Superior temporal gyrus (tissue), 1 donor: Measurements from ENCODE around the gene HSF4.
A peak's percentile ranks its signal among the peaks of the same experiment; 100 is the strongest.

Source experiments
- DNase-seq: peaks from one replicate; pipeline ENCODE4 v3.0.0-alpha.2; 2016; ENCODE audit errors: extremely low spot score

The HSF4 gene

GRCh38 chr16:67150047-67150832 lies 14.3 kb upstream of the HSF4 start:
- DNase-seq, result peak; percentile 11

DNA sequence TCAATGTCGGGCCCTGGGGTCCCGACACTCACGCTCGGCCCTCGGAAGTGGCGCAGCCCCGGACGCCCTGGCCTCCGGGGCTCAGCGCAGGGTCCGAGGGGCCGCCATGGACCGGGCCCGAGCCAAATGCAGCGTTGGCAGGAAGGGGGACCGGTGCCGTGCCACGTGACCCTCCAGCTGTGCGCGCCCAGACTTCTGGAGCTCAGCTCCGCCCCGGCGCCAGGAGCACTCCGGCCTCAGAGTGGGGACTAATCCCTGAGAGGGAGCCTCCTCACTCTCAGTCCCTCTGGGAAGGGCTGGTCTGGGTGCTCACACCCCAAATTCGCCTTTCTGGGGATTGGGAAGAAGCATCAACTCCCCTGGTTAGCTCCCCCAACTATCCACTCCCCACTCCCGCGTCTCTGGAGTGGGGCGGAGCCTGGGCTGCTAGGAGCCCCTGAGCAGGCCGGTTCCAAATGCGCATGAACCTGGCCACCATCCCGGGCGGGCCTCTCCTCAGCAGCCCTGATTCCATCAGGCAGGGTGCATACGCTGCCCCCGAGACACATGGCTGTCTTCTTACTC lies 13.6 kb upstream of the HSF4 start, which contains the start of gene B3GNT9:
Gene B3GNT9 (minus strand): TSS at position 166 of the 564 bp plus-strand sequence. CDS start 513 bp downstream, outside the sequence.
- peak; percentile 77 for DNase-seq

DNA sequence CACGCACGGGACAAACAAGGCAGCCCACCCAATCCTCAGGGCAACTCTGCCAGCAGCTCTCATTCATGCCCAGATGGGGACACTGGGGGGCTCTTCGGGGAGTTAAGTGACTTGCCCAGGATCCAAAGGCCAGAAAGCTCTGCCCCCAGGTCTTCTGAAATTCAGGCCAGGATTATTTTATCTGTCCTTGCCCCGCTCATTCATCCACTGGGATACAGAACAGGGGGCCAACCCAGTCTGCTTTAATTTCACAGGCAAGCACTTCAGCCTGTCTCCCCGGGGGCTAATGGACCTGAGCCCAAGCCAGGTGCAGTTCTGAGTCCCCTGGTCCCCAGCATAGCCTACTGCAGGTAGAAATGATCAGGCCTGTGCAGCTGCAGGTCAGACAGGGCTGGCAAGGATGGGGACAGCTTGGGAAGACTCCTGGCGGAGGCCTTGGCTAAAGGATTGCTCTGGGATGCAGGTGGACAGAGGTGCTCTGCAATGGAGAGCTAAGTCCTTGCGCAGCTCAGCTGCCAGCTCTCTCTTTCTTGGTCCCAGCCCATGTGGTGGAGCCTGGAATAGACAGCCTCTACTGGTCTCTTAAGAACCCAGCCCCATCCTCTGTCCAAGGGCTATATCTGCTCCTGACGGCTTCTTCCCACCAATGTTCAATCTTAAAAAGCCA lies 13.0 kb upstream of the HSF4 start:
- DNase-seq, result no peak

- no peak for DNase-seq
These were observed 9.8 kb upstream of the HSF4 start for GRCh38 chr16:67154578-67155294.

GRCh38 chr16:67155295-67156142 lies 9.0 kb upstream of the HSF4 start:
- peak; percentile 84 for DNase-seq

DNA sequence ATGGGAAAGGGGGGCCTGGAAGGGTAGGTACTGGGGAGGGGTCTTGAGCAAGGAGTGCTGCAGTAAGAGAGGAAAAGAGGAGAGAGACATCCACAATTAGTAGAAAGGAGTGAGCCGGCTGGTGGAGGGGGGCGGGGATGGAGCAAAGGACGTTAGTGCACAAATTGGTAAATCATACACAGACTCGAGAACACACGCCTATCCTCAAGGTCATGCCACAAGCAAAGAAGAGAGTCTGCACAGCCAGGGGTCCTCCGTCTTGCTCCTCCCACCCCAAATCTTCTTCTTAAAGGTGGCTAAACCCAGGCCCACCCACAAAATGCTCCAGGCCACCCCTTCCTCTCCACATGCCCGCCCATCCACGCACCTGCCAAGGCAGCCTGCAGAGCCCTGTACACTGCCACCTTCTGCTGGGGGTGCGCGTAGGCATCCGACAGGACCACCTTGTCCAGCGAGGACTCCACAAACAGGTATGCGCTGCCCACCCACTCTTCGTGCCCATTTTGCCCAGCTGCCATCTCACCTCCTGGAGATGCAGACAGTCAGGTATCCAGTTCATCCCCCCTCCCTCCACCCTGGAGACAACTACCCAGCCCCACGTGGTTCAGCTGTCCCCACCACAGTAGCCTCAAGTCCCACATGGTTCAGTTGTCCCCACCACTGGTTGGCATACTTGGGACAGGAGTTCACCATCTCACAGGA lies 8.3 kb upstream of the HSF4 start:
- DNase-seq, result no peak

DNA sequence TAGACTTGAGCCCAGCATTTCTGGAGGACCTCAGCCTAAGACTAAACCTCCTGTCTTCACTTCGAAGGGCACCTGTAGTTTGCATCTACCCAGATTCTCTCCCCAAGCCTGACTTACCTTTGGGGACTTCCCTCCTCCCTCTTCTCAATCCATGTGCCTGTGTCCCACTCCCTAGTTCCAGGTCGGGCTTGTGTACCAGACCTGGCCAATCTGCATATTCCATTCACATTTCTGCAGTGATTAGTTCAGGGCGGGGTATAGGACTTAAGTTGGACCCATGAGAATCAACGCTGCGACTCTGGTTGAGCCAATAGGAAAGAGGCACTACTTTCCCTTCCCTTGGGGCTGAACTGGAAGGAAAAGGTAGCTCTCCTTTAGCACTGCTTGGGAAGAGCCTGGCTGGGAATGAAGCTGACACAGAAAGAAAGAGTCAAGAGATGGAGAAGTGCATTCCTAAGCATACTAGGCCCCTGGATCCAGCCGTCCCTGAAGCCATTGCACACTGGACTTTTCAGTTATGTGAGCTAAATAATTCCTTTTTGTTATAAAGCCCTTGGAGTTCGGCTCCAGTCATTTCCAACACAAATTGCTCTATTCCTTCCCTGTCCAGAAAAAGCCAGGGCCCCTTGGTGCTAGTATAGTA lies 7.3 kb upstream of the HSF4 start:
- DNase-seq, result no peak

GRCh38 chr16:67157892-67158635 lies 6.5 kb upstream of the HSF4 start:
- DNase-seq, result no peak

DNA sequence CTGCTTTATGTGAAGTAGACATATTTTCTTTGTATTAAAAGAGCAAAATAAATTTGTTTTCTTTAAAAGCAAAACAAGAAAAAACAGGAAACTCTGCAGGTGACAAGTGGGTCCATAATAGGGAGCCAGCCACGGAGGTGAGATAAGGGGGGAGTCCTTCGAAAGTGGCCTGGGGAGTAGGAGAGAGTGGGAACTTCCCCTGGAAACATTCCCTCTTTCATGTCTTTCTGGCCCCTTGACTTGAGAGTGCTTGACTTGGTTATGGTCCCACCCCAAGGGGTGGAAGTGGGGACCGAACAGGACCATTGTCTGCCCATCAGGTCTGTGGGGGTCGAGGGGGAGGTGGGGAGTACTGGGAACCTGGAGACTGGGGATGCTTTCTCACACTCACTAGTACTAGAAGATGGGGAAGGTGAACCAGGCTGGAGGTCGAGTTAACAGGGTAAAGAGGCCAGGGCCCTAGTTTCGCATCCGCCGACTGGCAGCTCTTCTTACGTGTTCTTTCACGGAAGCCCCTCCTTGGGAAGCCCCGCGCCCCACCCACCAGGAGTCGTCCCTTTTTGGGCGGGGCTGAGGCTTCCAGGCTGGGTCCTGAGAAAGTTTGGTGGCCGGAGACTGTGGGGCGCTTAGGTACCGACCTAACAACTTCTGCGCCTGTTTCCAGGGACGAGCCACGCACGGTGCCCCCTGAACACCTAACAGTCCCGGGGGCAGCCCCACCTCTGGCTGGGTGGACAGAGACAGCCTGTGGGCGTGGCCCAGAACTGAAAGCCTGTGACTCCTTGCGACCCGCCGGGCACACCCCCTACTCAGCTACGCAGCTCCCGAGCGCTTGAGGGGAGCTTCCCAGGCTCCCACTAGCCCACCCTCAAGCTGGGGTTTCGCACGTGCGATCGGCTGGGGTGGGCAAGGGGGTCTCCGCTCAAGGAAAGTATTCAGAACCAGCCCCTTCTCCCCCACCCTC lies 5.6 kb upstream of the HSF4 start:
- no peak for DNase-seq

DNA sequence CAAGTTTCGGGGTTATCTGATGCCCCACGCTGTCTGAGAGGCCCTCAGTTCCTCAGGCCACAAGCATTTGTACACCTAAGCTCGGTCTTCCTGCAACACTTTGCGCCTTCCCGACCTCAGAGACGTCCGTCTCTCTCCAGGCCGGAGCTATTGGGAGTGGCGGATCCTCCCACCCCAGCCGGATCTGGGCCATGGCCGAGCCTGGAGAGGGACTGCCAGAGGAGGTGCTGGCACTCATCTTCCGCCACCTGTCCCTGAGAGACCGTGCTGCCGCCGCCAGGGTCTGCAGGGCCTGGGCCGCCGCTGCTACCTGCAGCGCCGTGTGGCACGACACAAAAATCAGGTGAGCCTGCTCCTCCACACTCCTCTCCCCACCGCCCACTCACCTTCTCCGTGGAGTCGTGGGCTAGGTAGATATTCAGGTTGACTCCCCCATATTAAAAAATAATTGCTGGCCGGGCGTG lies 2.9 kb upstream of the HSF4 start:
- DNase-seq, result no peak

DNA sequence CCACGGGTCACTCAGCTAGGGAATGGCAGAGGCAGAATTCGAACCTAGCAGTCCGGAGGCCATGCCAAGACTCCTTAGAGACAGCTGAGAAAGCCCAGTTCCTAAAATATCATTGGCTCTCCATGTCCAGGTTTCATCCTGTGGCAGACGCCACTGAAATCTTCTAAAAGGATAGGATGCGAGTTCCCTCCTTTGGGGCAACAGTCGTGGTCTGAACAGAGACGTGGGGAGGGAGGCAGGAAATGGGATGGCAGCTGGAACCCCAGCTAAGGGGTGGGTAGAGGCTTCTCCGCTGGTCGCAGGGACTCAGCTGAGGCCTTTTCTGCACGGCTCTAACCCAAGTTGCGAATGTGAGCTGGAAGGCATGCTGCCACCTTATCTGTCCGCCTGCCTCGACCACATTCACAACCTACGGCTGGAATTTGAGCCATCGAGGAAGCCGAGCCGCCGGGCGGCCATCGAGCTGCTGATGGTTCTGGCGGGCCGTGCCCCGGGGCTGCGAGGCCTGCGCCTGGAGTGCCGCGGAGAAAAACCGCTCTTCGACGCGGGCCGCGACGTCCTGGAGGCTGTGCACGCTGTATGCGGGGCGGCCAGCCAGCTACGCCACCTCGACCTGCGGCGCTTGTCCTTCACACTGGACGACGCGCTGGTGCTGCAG lies 1.9 kb upstream of the HSF4 start:
- peak; percentile 30 for DNase-seq

DNA sequence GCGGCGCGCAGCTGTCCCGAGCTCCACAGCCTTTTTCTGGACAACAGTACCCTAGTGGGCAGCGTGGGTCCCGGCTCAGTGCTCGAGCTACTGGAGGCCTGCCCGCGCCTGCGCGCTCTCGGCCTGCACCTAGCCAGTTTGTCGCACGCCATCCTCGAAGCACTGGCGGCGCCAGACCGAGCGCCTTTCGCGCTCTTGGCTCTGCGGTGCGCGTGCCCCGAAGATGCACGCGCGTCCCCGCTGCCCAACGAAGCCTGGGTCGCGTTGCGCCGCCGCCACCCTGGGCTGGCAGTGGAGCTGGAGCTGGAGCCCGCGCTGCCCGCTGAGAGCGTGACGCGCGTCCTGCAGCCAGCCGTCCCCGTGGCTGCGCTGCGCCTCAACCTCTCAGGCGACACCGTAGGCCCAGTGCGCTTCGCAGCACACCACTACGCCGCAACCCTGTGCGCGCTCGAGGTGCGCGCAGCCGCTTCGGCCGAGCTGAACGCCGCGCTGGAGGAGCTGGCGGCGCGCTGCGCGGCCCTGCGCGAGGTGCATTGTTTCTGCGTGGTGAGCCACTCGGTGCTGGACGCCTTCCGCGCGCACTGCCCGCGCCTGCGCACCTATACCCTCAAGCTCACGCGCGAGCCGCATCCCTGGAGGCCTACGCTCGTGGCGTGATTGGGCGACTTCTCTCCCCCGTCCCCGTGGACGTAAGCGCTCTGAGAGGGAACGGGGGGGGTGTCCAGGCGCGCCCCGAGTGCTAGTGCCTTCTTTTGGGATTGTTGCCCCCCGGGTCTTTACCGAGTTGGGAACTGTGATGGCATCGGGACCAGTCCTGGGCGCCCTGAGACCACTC lies 1.2 kb upstream of the HSF4 start:
- DNase-seq, result peak; percentile 84

DNA sequence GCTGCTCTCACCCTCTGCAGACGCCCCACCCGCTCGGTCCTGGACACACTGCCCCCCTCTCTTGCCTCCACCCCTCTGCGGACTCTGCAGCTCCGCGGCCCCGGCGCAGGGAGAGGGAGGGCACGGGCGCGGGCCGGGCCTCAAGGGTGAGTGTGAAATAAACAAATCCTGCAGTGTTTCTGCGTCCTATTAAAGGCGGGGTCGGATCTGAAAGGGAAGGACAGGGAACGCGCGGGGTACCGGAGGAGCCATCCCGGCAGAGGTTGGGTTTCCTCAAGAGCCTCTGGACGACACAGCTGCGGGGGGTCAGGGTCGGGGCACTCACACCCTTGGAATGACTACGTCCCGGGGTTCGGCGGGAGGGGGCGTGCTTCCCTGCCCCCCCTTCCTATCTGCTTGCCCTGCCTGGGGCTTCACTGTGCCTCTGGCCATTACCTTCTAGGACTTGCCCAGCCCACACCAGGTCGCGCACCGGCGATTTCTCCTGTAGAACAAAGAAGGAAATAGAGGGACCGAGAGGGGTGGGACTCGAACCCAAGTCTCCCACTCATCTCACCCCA lies 466 bp upstream of the HSF4 start:
- DNase-seq, result no peak

DNA sequence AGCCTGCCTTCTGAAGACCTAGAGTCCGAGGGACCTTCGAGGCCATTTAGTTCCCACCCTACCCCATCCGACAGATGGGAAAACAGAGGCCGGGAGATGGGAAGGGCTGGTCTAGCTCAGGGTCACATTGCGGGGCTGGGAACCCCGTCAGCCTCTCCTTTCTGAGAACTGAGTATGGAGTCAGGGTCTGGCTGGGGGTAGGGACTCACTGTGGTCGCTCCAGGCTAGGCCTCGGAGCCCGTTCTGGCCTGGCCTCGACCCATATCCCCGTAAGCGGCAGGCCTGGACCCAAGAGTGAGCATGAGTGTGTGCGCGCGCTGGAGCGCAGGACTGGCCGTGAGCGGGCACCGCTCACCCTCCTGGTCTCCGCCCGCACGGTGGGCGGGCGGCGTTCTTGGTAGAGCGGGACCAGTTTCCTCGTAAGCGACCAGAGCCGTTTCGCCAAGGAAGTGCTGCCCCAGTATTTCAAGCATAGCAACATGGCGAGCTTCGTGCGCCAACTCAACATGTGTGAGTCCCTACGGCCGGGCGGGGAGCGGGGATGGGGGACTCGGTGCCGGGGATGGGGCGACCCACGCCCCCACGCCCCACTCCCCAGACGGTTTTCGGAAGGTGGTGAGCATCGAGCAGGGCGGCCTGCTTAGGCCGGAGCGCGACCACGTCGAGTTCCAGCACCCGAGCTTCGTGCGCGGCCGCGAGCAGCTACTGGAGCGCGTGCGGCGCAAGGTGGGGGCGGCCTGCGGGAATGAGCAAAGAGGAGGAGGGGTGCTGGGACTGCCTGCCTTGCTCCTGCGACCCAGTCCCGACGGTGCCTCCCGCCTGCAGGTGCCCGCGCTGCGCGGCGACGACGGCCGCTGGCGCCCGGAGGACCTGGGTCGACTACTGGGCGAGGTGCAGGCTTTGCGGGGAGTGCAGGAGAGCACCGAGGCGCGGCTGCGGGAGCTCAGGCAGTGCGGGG lies 855 bp downstream of the HSF4 start:
- DNase-seq, result no peak

- DNase-seq, result no peak
These were observed 1.6 kb downstream of the HSF4 start for GRCh38 chr16:67166110-67166547.
